Measurements from ENCODE around the gene SF3B3. TPM values are rescaled to one million over a fixed set of nuclear protein-coding genes. Genes with fewer than 3 reads are reported as not detected.
A peak's percentile ranks its signal among the peaks of the same experiment; 100 is the strongest.
"Not testable (repeated sequence)": the region's sequence is repeated elsewhere in the genome, so short reads cannot be mapped to it uniquely, and the experiment has no call there.

The SF3B3 gene
- total RNA-seq, 4 donors from 2014 or later, result 48.5 to 119 (median 94.9) TPM

DNA sequence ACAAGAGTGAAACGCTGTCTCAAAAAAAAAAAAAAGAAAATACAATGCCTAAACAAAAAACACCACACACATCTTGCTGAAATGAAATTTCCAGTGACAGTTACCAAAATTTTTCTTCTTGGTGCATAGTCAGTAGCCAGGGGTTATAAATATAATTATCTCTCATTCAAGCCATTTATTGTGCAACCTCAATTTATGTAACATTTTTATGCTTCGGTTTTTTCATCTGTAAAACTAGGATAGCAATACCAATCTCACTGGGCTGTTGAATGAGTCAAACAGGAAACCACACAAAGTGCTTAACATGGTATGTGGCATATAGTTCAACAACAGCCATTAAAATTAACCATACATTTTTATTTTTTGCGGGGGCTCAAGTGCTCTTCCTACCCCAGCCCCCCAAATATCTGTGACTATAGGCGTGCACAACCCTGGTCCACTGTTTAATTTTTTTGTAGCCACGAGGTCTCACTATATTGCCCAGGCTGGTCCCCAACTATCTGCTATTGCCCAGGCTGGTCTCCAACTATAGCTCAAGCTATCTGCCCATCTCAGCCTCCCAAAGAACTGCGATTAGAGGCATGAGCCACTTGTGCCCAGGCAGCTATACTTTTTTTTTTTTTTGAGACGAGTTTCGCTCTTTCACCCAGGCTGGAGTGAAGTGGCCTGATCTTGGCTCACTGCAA, 2.9 kb upstream of the SF3B3 start:
- Histone ChIP-seq H3K27me3 (no peaks in the 10 kb centered on the region), H3K4me3 (no peak overlapping the region), H3K36me3 (peaks cover 0 to 31% (median 0%) of the 10 kb centered on the region in 3 donors), H3K9me3 (no peaks in the 10 kb centered on the region), H3K27ac (no peak overlapping the region), H3K4me1 (peaks cover 0 to 22% (median 9%) of the 10 kb centered on the region in 4 donors)
- DNase-seq, result no peak
- TF ChIP-seq, protein P1, sequence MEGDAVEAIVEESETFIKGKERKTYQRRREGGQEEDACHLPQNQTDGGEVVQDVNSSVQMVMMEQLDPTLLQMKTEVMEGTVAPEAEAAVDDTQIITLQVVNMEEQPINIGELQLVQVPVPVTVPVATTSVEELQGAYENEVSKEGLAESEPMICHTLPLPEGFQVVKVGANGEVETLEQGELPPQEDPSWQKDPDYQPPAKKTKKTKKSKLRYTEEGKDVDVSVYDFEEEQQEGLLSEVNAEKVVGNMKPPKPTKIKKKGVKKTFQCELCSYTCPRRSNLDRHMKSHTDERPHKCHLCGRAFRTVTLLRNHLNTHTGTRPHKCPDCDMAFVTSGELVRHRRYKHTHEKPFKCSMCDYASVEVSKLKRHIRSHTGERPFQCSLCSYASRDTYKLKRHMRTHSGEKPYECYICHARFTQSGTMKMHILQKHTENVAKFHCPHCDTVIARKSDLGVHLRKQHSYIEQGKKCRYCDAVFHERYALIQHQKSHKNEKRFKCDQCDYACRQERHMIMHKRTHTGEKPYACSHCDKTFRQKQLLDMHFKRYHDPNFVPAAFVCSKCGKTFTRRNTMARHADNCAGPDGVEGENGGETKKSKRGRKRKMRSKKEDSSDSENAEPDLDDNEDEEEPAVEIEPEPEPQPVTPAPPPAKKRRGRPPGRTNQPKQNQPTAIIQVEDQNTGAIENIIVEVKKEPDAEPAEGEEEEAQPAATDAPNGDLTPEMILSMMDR (IDR thresholded peaks at IDR 0.05), result no peak
- TF ChIP-seq POLR2A (IDR thresholded peaks at IDR 0.05), result no peak

DNA sequence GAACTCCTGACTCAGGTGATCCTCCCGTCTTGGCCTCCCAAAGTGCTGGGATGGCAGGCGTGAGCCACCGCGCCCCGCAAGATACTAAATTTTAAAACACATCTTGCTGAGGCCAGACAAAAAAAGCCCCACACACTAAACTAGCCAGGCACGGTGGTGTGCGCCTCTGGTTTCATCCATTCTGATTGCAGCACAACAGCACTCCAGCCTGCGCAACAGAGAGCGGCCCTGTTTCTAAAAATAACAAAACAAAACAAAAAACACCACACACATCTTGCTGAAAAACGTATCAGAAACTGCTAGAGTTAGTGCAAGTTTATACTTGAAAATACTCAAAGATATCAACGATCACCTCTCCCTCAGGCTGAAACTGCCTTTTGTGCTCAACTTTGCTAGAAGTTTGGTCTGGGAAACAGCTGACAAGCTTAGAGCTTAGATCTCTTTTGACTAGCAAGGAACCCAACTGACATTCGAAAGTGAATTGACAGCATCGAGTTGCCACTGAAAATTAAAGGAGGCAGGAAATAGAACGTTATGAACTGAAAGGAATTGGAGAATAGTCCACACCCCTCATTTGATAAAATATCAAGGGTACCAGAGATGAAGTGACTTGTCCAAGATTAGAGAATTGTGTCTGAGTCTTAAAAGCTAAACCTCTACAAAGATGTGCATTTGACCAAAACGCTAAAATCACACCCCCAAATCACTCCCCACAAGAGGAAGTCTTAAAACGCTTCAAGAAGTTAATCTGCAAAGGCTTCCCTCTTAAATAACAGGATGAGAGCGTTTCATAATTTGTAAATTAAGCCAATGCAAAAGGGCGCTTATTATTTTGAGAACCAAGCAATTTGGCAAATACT, 1.2 kb upstream of the SF3B3 start:
- Histone ChIP-seq H3K4me1 (peaks cover 0 to 34% (median 9%) of the 10 kb centered on the region in 4 donors), H3K27ac (peak overlapping the region in 2 of 4 donors; percentile 88 to 92), H3K9me3 (no peaks in the 10 kb centered on the region), H3K4me3 (peak overlapping the region; percentile 74 to 94 (median 76)), H3K27me3 (no peaks in the 10 kb centered on the region), H3K36me3 (peaks cover 0 to 26% (median 0%) of the 10 kb centered on the region in 3 donors)
- TF ChIP-seq, protein P1 (IDR thresholded peaks at IDR 0.05), result no peak
- no peak for TF ChIP-seq POLR2A (IDR thresholded peaks at IDR 0.05)
- DNase-seq, result no peak

DNA sequence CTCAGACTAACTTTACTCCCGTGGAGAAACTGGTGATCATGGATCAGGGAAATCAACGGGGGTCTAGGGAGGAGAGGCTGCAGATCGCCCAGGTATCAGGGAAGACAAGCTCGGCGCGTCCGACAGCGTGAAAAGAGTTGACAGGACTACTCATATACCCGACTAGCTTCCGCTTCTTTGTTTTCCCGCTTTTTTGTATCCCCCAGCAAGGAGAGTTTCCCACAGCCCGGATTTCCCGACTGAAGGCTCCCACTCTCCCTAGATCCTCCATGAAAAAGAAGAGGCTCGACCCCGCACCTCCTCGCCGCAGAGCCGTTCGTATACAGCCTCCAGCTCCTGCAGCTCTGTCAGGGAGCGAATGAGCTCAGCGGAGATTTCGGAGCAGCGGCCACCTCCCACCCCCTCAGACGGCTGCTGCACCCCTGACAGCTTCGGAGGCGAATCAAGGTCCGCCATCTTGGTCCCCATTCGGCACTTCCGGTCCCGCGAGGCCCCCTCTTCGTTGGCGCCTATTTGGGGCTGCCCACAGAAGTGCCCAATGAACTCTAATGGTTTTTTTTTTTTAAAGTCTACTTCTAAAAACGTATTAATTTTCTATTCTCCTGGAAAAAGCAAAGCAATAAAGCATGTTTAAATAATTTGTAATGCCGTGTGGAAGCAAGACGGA, 407 bp upstream of the SF3B3 start, which contains the start of gene COG4:
COG4 (minus strand) TSS at position 479 of the 667 bp plus-strand sequence; CDS start at position 468, 11 bp downstream.
- peak within 1 kb of the TSS; percentile 80 to 92 (median 88) for H3K27ac ChIP-seq
- peak within 1 kb of the TSS; percentile 74 to 94 (median 76) for H3K4me3 ChIP-seq
- no peaks in the 10 kb centered on the region for H3K27me3 ChIP-seq
- DNase-seq, result peak; percentile 83 to 95 (median 86)
- H3K36me3 ChIP-seq, result peaks cover 0 to 23% (median 0%) of the 10 kb centered on the region in 3 donors
- no peaks in the 10 kb centered on the region for H3K9me3 ChIP-seq
- TF ChIP-seq, protein P1 (IDR thresholded peaks at IDR 0.05), result no peak
- peak; percentile 35 to 37 for TF ChIP-seq POLR2A (IDR thresholded peaks at IDR 0.05)
- peaks cover 0 to 34% (median 9%) of the 10 kb centered on the region in 4 donors for H3K4me1 ChIP-seq

DNA sequence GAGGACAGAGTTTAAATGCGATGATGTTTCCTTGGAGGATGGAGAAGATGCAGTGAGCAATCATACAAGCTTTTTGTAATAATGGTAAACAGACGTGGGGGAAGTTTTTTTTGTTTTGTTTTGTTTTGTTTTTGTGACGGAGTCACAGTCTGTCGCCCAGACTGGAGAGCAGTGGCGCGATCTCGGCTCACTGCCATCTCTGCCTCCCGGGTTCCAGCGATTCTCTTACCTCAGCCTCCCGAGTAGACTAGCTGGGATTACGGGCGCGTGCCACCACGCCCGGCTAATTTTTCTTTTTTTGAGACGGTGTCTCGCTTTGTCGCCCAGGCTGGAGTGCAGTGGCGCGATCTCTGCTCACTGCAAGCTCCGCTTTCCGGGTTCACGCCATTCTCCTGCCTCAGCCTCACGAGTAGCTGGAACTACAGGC, 796 bp downstream of the SF3B3 start:
- Histone ChIP-seq H3K27ac (peak overlapping the region; percentile 80 to 92 (median 88)), H3K4me3 (peak overlapping the region; percentile 74 to 94 (median 76)), H3K36me3 (peaks cover 0 to 26% (median 0%) of the 10 kb centered on the region in 3 donors), H3K4me1 (peaks cover 0 to 42% (median 9%) of the 10 kb centered on the region in 4 donors)
- DNase-seq, result peak in 1 of 3 donors; percentile 51
- H3K27me3 ChIP-seq, H3K9me3 ChIP-seq: not testable (repeated sequence)

DNA sequence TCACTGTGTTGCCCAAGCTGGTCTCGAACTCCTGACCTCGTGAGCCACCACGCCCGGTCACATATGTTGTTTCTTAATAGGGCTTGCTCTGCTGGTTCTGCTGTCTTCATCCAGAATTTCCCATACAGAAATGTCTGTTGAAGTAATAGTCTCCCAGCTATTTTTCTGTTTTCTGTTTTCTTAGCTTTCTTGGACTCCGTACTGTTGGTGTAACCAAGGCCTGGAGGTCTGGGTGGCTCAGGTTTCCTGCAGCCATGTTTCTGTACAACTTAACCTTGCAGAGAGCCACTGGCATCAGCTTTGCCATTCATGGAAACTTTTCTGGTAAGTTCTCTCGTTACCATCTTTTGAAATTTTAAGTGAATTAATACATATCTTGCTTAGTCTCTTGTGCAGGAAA, 2.8 kb downstream of the SF3B3 start:
- DNase-seq, result no peak
- Histone ChIP-seq H3K27ac (no peak overlapping the region), H3K27me3 (no peaks in the 10 kb centered on the region), H3K36me3 (peaks cover 0 to 45% (median 0%) of the 10 kb centered on the region in 3 donors), H3K9me3 (no peaks in the 10 kb centered on the region), H3K4me3 (no peak overlapping the region), H3K4me1 (peaks cover 0 to 42% (median 9%) of the 10 kb centered on the region in 4 donors)
- TF ChIP-seq POLR2A (IDR thresholded peaks at IDR 0.05), result no peak
- TF ChIP-seq, protein P1 (IDR thresholded peaks at IDR 0.05), result no peak
